IMR-90 (cell line): ENCODE measurements around the gene DHRS7. TPM values are rescaled to one million over a fixed set of nuclear protein-coding genes. Genes with fewer than 3 reads are reported as not detected.

Experiments used
- ELK1 ChIP-seq: fragments of 150-350 bp; IDR thresholded peaks from 2 replicates; pipeline ENCODE4 v1.6.1; 2016; ENCODE audit warnings: low read depth, mild to moderate bottlenecking, low read length, moderate library complexity, borderline replicate concordance
- MXI1 ChIP-seq: IDR thresholded peaks from 2 replicates; pipeline ENCODE4 v1.6.1; 2012; ENCODE audit warnings: low read depth, mild to moderate bottlenecking, low read length, moderate library complexity, borderline replicate concordance
- RCOR1 ChIP-seq: IDR thresholded peaks from 2 replicates; pipeline ENCODE4 v1.6.1; 2012; ENCODE audit warnings: mild to moderate bottlenecking, low read length, improper control_type of control experiment; ENCODE audit not compliant: insufficient replicate concordance
- USF2 ChIP-seq: fragments of 150-350 bp; IDR thresholded peaks from 2 replicates; pipeline ENCODE4 v1.6.1; 2017; ENCODE audit warnings: mild to moderate bottlenecking, antibody characterized with exemption, low read length, low read depth
- polyA plus RNA-seq, 3 experiments: library from polyadenylated mRNA; depleted of rRNA; stranded (reverse); fragments of >200 nt; gene quantifications; 2 replicates each; pipeline ENCODE4 v1.2.3, GENCODE V29; 2012; ENCODE audit warnings: low replicate concordance in 1 of 3
- total RNA-seq: library from RNA; depleted of rRNA; stranded (reverse); fragments of >200 nt; gene quantifications from 2 replicates; pipeline ENCODE4 v1.2.3, GENCODE V29; 2012

DHRS7 gene
- total and polyA plus RNA-seq, 2 of the 4 experiments (the other 2 are of a cell fraction), result 30.3 to 50.2 TPM

GRCh38 chr14:60214415-60215126, 49.4 kb upstream of the DHRS7 start (continued):
- no peak for TF ChIP-seq ELK1
- no peak for TF ChIP-seq RCOR1
- no peak for TF ChIP-seq MXI1
- TF ChIP-seq USF2, result no peak
